HEK293 (cell line): ENCODE data around the gene TFR2.

Source experiments
- CTCF ChIA-PET: fragments of 350-600 bp; formaldehyde crosslinking; extraction: SDS; loops from one replicate; lab custom pipeline; 2021; ENCODE audit warnings: antibody characterized with exemption; lab: Yijun Ruan, JAX
- POLR2A ChIA-PET: fragments of 300-600 bp; formaldehyde crosslinking; extraction: SDS; loops from one replicate; lab custom pipeline; 2020; ENCODE audit warnings: antibody characterized with exemption, inconsistent platforms; lab: Yijun Ruan, JAX
- H3K27ac ChIP-seq: fragments of 200-500 bp; sonication (Bioruptor generic); 2 replicates; pipeline ENCODE4 v1.5.1; 2014; ENCODE audit warnings: low read depth, low read length, control low read depth, inconsistent platforms; ENCODE audit errors: extremely low read depth
- H3K36me3 ChIP-seq, 2 experiments: fragments of 200-500 bp in 1 of 2; sonication (Bioruptor generic) in 1 of 2; 1 replicate in 1 of 2; 2 replicates in 1 of 2; pipeline ENCODE4 v1.5.1; 2014 to 2017; ENCODE audit warnings: inconsistent platforms in 2 of 2, low read length in 2 of 2; ENCODE audit not compliant: control insufficient read depth in 2 of 2, insufficient read depth in 1 of 2
- H3K4me1 ChIP-seq: fragments of 200-500 bp; sonication (Bioruptor generic); 2 replicates; pipeline ENCODE4 v1.5.1; 2014; ENCODE audit warnings: mild to moderate bottlenecking, low read length, inconsistent platforms; ENCODE audit not compliant: control insufficient read depth, insufficient read depth
- H3K4me3 ChIP-seq: 2 replicates; pipeline ENCODE4 v1.5.1; 2011; ENCODE audit warnings: low read depth, mild to moderate bottlenecking, control low read depth, low read length, moderate library complexity
- H3K9me3 ChIP-seq: fragments of 200-500 bp; sonication (Bioruptor generic); 2 replicates; pipeline ENCODE4 v1.5.1; 2014; ENCODE audit warnings: low read depth, low read length, inconsistent platforms; ENCODE audit not compliant: control insufficient read depth, insufficient read depth
- HOXC10 ChIP-seq: sonication (generic); formaldehyde crosslinking; IDR thresholded peaks from 2 replicates; pipeline ENCODE4 v1.8.1; 2023; ENCODE audit warnings: mild to moderate bottlenecking, missing genetic modification reagents
- PATZ1 ChIP-seq: fragments of 450-650 bp; formaldehyde crosslinking; IDR thresholded peaks from 2 replicates; pipeline ENCODE4 v1.5.1; 2016; ENCODE audit warnings: missing biosample characterization, missing genetic modification characterization
- REST ChIP-seq: fragments of 450-650 bp; formaldehyde crosslinking; IDR thresholded peaks from 2 replicates; pipeline ENCODE4 v1.5.1; 2016; ENCODE audit warnings: missing biosample characterization, missing genetic modification characterization
- SETDB1 ChIP-seq: IDR thresholded peaks from one replicate; pipeline ENCODE4 v1.6.1; 2017; ENCODE audit warnings: mild to moderate bottlenecking, low read length, moderate library complexity, mixed read lengths; ENCODE audit not compliant: insufficient read length
- TRIM28 ChIP-seq: IDR thresholded peaks from 2 replicates; pipeline ENCODE4 v1.6.1; 2011; ENCODE audit warnings: low read length, control low read depth, borderline replicate concordance
- WT1 ChIP-seq: fragments of 450-650 bp; formaldehyde crosslinking; IDR thresholded peaks from 2 replicates; pipeline ENCODE4 v1.5.1; 2016; ENCODE audit warnings: missing biosample characterization, missing genetic modification characterization
- ZBTB6 ChIP-seq: fragments of 450-650 bp; formaldehyde crosslinking; IDR thresholded peaks from 2 replicates; pipeline ENCODE4 v1.5.1; 2017; ENCODE audit warnings: missing biosample characterization, missing genetic modification characterization
- ZFP3 ChIP-seq: fragments of 450-650 bp; formaldehyde crosslinking; IDR thresholded peaks from 2 replicates; pipeline ENCODE4 v1.5.1; 2016; ENCODE audit warnings: low read depth, missing biosample characterization, missing genetic modification characterization
- ZIC2 ChIP-seq: fragments of 450-650 bp; formaldehyde crosslinking; IDR thresholded peaks from 2 replicates; pipeline ENCODE4 v1.5.1; 2016; ENCODE audit warnings: missing biosample characterization, missing genetic modification characterization
- ZNF214 ChIP-seq: fragments of 450-650 bp; formaldehyde crosslinking; IDR thresholded peaks from 2 replicates; pipeline ENCODE4 v1.5.1; 2017; ENCODE audit warnings: missing biosample characterization, mild to moderate bottlenecking, missing genetic modification characterization, borderline replicate concordance
- ZNF23 ChIP-seq: fragments of 450-650 bp; formaldehyde crosslinking; IDR thresholded peaks from 2 replicates; pipeline ENCODE4 v1.5.1; 2016; ENCODE audit warnings: missing biosample characterization, missing genetic modification characterization, borderline replicate concordance
- ZNF266 ChIP-seq: fragments of 450-650 bp; formaldehyde crosslinking; IDR thresholded peaks from 2 replicates; pipeline ENCODE4 v1.5.1; 2016; ENCODE audit warnings: missing biosample characterization, missing genetic modification characterization, low read depth
- ZNF341 ChIP-seq: fragments of 450-650 bp; formaldehyde crosslinking; IDR thresholded peaks from 2 replicates; pipeline ENCODE4; 2016; ENCODE audit warnings: low read depth, missing biosample characterization, missing genetic modification characterization
- ZNF518A ChIP-seq: fragments of 450-650 bp; formaldehyde crosslinking; conservative IDR thresholded peaks from 2 replicates; pipeline ENCODE4 v1.5.1; 2016; ENCODE audit warnings: low read depth, missing biosample characterization, missing genetic modification characterization
- ZNF560 ChIP-seq: fragments of 450-650 bp; formaldehyde crosslinking; IDR thresholded peaks from 2 replicates; pipeline ENCODE4 v1.5.1; 2017; ENCODE audit warnings: missing biosample characterization, missing genetic modification characterization, borderline replicate concordance
- ZNF664 ChIP-seq: fragments of 450-650 bp; formaldehyde crosslinking; IDR thresholded peaks from 2 replicates; pipeline ENCODE4 v1.5.1; 2016; ENCODE audit warnings: missing biosample characterization, missing genetic modification characterization
- ZSCAN16 ChIP-seq: fragments of 450-650 bp; formaldehyde crosslinking; IDR thresholded peaks from 2 replicates; pipeline ENCODE4 v1.5.1; 2016; ENCODE audit warnings: missing biosample characterization, missing genetic modification characterization
- TF ChIP-seq, protein P1 (sequence below): fragments of 450-650 bp; formaldehyde crosslinking; IDR thresholded peaks from 2 replicates; pipeline ENCODE4 v1.5.1; 2016; ENCODE audit warnings: missing biosample characterization, missing genetic modification characterization
- TF ChIP-seq, protein P2 (sequence below): fragments of 450-650 bp; formaldehyde crosslinking; IDR thresholded peaks from 2 replicates; pipeline ENCODE4 v1.5.1; 2017; ENCODE audit warnings: missing biosample characterization, missing genetic modification characterization
- TF ChIP-seq, protein P3 (sequence below): fragments of 450-650 bp; formaldehyde crosslinking; IDR thresholded peaks from 2 replicates; pipeline ENCODE4 v1.5.1; 2016; ENCODE audit warnings: missing biosample characterization, missing genetic modification characterization

TFR2 gene

DNA sequence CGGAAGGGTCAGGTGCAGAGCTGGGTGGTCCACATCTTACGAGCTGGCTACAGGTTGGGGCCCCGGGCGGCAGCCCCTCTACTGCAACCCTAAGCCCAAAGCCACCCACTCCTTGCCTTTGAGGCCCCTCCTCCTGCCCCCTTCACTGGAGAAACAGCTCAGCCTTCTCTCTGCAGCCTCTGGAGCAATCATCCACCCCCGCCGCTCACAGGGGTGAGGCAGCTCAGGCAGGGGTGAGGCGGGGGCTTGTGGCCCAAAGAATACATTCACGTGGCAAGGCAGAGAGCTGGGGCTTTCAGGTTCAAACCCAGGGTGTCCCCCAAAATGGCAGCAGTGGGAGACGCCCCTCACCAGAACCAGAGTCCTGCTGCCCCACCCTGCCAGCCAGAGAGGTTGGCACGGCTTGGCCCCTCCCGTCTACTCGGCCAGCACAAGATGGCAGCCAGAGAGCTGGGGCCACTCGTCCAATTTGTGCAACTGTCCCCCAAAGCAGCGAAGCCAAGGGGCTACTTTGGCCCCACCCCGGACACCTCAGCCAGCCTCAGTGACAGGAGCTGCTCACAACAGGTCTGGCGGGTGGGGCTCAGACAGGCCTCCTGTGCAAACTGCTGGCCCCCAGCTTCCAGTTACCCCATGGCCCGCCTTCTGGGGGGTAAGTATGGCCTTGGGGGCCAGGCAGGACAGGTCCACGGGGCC lies 39.4 kb upstream of the TFR2 start:
- no peak overlapping the region for H3K27ac ChIP-seq
- H3K9me3 ChIP-seq, result no peaks in the 10 kb centered on the region
- no peak overlapping the region for H3K4me3 ChIP-seq
- peaks cover 6% of the 10 kb centered on the region; the same call in 1 of the 2 replicates for H3K4me1 ChIP-seq
- POLR2A ChIA-PET, result interaction anchor here (0.6 to 1.7 kb wide), 6 partner anchors 25 to 172 kb away, joined by 3 to 8 read pairs (median 4); partner anchors contain the start of genes FBXO24, LRCH4, POP7 and SLC12A9
- CTCF ChIA-PET, result interaction anchor here (0.6 to 8.4 kb wide), 3 partner anchors 11 to 116 kb away, joined by 3 to 77 read pairs (median 4); no protein-coding TSS in a partner anchor
- peaks cover 0 to 86% of the 10 kb centered on the region in 2 experiments; a peak in 2 of 3 replicates for H3K36me3 ChIP-seq
- TF ChIP-seq ZBTB6 (tag by site-specific recombination), result no peak
- TF ChIP-seq PATZ1 (tag by site-specific recombination), result no peak
- no peak for TF ChIP-seq ZFP3 (tag by site-specific recombination)
- TF ChIP-seq ZNF664 (tag by site-specific recombination), result no peak
- no peak for TF ChIP-seq HOXC10 (CRISPR knock-in tag)
- no peak for TF ChIP-seq ZNF266 (tag by site-specific recombination)
- no peak for TF ChIP-seq REST (tag by site-specific recombination)
- no peak for TF ChIP-seq ZNF560 (tag by site-specific recombination)
- TF ChIP-seq ZNF341 (tag by site-specific recombination), result no peak; the same call in 1 of the 2 replicates
- TF ChIP-seq ZIC2, result no peak
- TF ChIP-seq, protein P1, sequence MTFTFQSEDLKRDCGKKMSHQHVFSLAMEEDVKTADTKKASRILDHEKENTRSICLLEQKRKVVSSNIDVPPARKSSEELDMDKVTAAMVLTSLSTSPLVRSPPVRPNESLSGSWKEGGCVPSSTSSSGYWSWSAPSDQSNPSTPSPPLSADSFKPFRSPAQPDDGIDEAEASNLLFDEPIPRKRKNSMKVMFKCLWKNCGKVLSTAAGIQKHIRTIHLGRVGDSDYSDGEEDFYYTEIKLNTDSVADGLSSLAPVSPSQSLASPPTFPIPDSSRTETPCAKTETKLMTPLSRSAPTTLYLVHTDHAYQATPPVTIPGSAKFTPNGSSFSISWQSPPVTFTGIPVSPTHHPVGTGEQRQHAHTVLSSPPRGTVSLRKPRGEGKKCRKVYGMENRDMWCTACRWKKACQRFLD (tag by site-specific recombination), result no peak
- TF ChIP-seq ZNF23 (tag by site-specific recombination), result no peak
- TF ChIP-seq, protein P2, sequence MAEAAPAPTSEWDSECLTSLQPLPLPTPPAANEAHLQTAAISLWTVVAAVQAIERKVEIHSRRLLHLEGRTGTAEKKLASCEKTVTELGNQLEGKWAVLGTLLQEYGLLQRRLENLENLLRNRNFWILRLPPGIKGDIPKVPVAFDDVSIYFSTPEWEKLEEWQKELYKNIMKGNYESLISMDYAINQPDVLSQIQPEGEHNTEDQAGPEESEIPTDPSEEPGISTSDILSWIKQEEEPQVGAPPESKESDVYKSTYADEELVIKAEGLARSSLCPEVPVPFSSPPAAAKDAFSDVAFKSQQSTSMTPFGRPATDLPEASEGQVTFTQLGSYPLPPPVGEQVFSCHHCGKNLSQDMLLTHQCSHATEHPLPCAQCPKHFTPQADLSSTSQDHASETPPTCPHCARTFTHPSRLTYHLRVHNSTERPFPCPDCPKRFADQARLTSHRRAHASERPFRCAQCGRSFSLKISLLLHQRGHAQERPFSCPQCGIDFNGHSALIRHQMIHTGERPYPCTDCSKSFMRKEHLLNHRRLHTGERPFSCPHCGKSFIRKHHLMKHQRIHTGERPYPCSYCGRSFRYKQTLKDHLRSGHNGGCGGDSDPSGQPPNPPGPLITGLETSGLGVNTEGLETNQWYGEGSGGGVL (tag by site-specific recombination), result no peak
- no peak for TF ChIP-seq SETDB1
- TF ChIP-seq WT1, result no peak
- no peak for TF ChIP-seq ZSCAN16 (tag by site-specific recombination)
- no peak for TF ChIP-seq ZNF518A (tag by site-specific recombination)
- TF ChIP-seq, protein P3, sequence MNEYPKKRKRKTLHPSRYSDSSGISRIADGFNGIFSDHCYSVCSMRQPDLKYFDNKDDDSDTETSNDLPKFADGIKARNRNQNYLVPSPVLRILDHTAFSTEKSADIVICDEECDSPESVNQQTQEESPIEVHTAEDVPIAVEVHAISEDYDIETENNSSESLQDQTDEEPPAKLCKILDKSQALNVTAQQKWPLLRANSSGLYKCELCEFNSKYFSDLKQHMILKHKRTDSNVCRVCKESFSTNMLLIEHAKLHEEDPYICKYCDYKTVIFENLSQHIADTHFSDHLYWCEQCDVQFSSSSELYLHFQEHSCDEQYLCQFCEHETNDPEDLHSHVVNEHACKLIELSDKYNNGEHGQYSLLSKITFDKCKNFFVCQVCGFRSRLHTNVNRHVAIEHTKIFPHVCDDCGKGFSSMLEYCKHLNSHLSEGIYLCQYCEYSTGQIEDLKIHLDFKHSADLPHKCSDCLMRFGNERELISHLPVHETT, result no peak
- TF ChIP-seq TRIM28, result no peak
- TF ChIP-seq ZNF214 (tag by site-specific recombination), result no peak
